GM06990 (cell line): ENCODE results near the gene CYP2A6.

ENCODE experiments used
- DNase-seq: peaks from one replicate; pipeline ENCODE4 v3.0.0-alpha.2; 2011; ENCODE audit not compliant: insufficient read length; ENCODE audit errors: extremely low read depth
- H3K27me3 ChIP-seq: replicated peaks from 2 replicates; pipeline ENCODE4 v1.6.0; 2011; ENCODE audit warnings: low read length; ENCODE audit not compliant: control insufficient read depth, insufficient read depth
- H3K36me3 ChIP-seq: 2 replicates; pipeline ENCODE4 v1.5.1; 2011; ENCODE audit warnings: low read length; ENCODE audit not compliant: control insufficient read depth, insufficient read depth
- H3K4me3 ChIP-seq: replicated peaks from 2 replicates; pipeline ENCODE4 v1.5.1; 2011; ENCODE audit warnings: low read depth, mild to moderate bottlenecking, control low read depth, low read length
- CTCF ChIP-seq: IDR thresholded peaks from 2 replicates; pipeline ENCODE4 v1.5.1; 2011; ENCODE audit warnings: low read length, control low read depth, mild to moderate bottlenecking, inconsistent platforms; ENCODE audit not compliant: insufficient read depth, poor library complexity, severe bottlenecking

The CYP2A6 gene

GRCh38 chr19:40799558-40800338, 50.5 kb downstream of the CYP2A6 start:
- peak; percentile 50 for DNase-seq
- no peak for TF ChIP-seq CTCF
- Histone ChIP-seq H3K4me3 (peak overlapping the region; percentile 93), H3K27me3 (no peaks in the 10 kb centered on the region), H3K36me3 (peaks cover 19% of the 10 kb centered on the region)

- Histone ChIP-seq H3K36me3 (peaks cover 14% of the 10 kb centered on the region), H3K4me3 (peak within 1 kb of the TSS; percentile 93), H3K27me3 (no peaks in the 10 kb centered on the region)
- TF ChIP-seq CTCF, result no peak
- DNase-seq, result peak; percentile 100
Observed at GRCh38 chr19:40798683-40799557, 51.3 kb downstream of the CYP2A6 start, which contains the start of gene EGLN2. EGLN2 (plus strand) TSS chr19:40799191; CDS start chr19:40800573, 1,382 bp downstream.

- no peaks in the 10 kb centered on the region for H3K27me3 ChIP-seq
- TF ChIP-seq CTCF, result peak; percentile 54
- peaks cover 12% of the 10 kb centered on the region for H3K36me3 ChIP-seq
- peak; percentile 78 for DNase-seq
- H3K4me3 ChIP-seq, result peak overlapping the region; percentile 57
Observed at GRCh38 chr19:40797963-40798682, 52.1 kb downstream of the CYP2A6 start.

GRCh38 chr19:40797166-40797962, 52.9 kb downstream of the CYP2A6 start:
- DNase-seq, result no peak
- TF ChIP-seq CTCF, result no peak
- H3K4me3 ChIP-seq, result no peak overlapping the region

More at GRCh38 chr19:40797166-40797962, 52.9 kb downstream of the CYP2A6 start:
- Histone ChIP-seq H3K27me3 (no peaks in the 10 kb centered on the region), H3K36me3 (peaks cover 8% of the 10 kb centered on the region)
